Cardiac fibroblast (primary cell): ENCODE results near the gene COL4A4.

Experiments used
- DNase-seq, 2 donors: peaks; one replicate each; pipeline versions ENCODE4 v3.0.0 to v3.0.0-alpha.2; 2010; ENCODE audit warnings: low read depth in 2 of 2
- H3K4me3 ChIP-seq, 2 donors: replicated peaks in 1 of 2; 1 replicate in 1 of 2; 2 replicates in 1 of 2; pipeline ENCODE4 v1.5.1; 2011; ENCODE audit warnings: low read depth in 2 of 2, low read length in 2 of 2, mild to moderate bottlenecking in 2 of 2, moderate library complexity in 1 of 2
- TF ChIP-seq, protein P1 (sequence below): IDR thresholded peaks from one replicate; pipeline ENCODE4 v1.5.1; 2011; ENCODE audit warnings: low read depth, mild to moderate bottlenecking, low read length, inconsistent platforms

Gene COL4A4

DNA sequence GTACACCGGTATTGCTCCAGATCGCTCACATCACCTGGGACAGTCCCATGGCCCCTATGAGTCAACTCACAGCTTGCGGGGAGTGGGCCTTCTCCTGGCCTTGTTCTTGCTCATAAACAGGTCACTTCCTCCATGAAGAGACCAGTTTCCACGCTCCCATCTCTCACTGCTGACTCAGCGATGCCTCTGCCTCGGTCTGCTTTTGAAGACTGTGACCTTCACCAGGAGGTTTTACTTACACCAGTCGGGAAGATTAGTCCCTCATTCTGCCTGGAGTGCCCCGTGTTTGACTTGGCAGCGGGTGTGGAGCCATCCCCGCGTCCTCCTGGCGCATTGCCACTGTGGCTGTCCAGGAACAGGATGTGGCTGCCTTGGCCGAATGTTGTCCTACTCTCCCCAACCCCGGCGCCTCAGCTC lies 168.4 kb downstream of the COL4A4 start:
- H3K4me3 ChIP-seq, result no peak overlapping the region
- DNase-seq, result peak; percentile 76 to 94
- TF ChIP-seq, protein P1, sequence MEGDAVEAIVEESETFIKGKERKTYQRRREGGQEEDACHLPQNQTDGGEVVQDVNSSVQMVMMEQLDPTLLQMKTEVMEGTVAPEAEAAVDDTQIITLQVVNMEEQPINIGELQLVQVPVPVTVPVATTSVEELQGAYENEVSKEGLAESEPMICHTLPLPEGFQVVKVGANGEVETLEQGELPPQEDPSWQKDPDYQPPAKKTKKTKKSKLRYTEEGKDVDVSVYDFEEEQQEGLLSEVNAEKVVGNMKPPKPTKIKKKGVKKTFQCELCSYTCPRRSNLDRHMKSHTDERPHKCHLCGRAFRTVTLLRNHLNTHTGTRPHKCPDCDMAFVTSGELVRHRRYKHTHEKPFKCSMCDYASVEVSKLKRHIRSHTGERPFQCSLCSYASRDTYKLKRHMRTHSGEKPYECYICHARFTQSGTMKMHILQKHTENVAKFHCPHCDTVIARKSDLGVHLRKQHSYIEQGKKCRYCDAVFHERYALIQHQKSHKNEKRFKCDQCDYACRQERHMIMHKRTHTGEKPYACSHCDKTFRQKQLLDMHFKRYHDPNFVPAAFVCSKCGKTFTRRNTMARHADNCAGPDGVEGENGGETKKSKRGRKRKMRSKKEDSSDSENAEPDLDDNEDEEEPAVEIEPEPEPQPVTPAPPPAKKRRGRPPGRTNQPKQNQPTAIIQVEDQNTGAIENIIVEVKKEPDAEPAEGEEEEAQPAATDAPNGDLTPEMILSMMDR, result no peak

DNA sequence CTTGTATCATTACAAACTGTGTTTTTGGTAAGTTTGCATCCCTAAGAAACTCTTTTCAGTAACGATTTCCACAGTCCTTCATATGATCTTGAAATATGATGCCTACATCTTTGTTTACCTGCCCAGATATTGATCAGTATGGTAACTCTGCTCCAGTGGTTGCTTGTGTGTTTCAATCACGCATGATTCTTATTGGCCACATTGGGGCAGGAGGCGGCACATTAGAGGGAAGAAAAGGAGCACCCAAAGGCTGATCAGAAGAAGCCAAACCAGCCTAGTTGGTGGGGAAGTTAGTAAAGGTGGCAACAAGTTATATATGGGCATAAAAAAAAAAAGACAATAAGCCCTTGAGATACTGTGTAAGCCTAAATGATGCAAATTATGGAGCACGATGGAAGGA lies 169.2 kb downstream of the COL4A4 start:
- TF ChIP-seq, protein P1, result no peak
- no peak for DNase-seq
- H3K4me3 ChIP-seq, result no peak overlapping the region

DNA sequence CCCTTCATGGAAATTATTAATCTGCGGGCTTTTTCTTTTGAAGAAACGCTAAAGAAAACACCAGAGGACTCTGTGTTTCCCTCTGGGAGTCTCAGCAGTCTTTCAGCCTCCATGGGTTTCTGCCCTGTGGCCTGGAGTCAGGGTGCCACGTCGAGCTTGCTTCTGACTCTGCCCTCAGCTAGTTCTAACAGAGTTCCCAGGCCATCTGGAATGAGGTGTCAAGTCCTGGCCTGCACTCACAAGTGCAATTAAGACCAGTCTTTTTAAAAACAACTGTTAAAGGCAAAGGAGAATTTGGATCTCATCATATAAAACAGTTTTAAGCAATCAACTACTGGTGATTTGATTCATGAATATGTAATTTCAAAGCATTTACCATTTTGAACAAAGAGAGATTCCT lies 170.8 kb downstream of the COL4A4 start:
- no peak overlapping the region for H3K4me3 ChIP-seq
- TF ChIP-seq, protein P1, result no peak
- no peak for DNase-seq

DNA sequence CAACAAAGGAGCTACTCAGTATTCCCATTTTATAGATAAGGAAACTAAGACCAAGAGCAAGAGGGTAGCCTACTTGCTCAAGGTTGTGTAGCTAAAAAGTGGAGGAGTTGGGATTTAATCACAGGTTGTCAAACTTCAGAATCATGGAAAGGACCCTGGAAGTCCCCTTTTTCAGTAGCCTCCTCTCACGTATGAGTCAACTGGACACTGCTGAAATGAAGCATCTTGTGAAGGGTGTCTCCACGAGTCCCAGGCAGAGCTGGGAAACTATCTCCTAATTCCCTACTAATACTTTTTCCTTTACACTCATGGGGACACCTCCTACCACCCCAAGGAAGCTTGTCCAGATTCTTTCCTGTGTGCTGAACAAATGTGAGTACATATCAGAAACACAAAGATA lies 172.3 kb downstream of the COL4A4 start:
- DNase-seq, result no peak
- TF ChIP-seq, protein P1, result no peak
- H3K4me3 ChIP-seq, result no peak overlapping the region

DNA sequence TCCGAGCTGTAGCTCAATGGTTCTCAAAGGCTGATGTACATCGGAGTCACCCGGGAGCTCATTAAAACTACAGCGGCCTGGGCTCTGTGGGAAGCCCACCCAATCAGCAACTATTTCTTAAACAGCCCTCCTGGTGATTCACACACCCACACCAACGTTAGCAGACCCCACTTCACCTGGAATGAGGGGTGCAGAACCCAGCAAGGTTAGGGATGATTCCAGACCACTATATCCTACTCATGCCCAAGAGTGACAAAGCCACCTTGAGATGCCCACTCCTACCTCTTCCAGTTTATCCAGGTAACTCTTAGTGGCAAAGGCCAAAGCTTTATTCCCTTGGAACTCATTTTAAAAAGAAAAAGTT lies 178.4 kb downstream of the COL4A4 start:
- TF ChIP-seq, protein P1, result no peak
- no peak overlapping the region for H3K4me3 ChIP-seq
- no peak for DNase-seq

DNA sequence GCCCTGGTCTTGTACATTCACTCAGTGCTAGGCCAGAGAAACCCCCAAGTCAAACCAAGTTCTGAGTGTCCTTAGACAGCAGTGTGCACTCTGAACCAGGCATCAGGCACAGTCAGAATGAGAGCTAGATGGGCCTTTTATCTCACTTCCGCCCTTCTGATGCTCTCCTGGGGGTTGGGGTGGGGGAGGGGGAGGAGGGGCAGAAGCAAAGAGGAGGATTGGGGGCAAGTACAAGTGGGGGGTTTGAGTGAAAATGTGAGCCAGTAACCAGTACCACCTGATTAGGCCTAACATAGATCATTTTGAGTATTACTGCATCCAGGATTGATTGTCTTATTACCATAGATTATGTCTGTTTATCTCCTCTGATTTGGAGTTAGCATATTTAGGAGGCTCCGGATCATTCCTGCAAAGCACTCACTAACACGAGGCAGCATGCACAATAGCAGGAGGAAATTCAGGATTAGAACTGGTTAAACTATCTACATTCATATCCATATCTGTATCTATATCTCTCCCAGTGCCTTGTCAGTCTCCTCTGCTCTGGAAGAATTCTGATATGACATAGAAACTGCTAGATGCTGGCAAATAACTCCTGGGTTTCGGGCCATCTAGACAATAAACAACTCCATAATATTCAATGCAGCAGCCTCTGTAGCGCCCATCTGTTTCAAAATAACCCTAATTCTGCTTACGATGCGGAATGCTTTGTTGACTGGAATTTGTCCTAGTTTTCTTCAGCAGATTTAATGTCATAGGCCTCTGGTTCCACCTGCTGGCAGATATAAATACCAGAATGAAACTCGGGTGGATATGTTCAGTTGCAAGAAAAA lies 179.0 kb downstream of the COL4A4 start:
- no peak overlapping the region for H3K4me3 ChIP-seq
- TF ChIP-seq, protein P1, result peak; percentile 54
- DNase-seq, result peak; percentile 87 to 90
